M059J (cell line): ENCODE data around the gene ATF5. TPM values are rescaled to one million over a fixed set of nuclear protein-coding genes. Genes with fewer than 3 reads are reported as not detected.

Experiments used
- DNase-seq: peaks from one replicate; pipeline ENCODE4 v3.0.0-alpha.2; 2012; ENCODE audit warnings: low read depth
- total RNA-seq: library from RNA; depleted of rRNA; stranded (reverse); fragments of >200 nt; shearing (Covaris generic); gene quantifications from 2 replicates; pipeline ENCODE4 v1.2.3, GENCODE V29; 2014; rRNA removed

Gene ATF5
- total RNA-seq, 1 experiment from 2014 or later = 20.5 TPM

GRCh38 chr19:49976496-49976895 lies 47.5 kb downstream of the ATF5 start:
- DNase-seq = no peak

DNA sequence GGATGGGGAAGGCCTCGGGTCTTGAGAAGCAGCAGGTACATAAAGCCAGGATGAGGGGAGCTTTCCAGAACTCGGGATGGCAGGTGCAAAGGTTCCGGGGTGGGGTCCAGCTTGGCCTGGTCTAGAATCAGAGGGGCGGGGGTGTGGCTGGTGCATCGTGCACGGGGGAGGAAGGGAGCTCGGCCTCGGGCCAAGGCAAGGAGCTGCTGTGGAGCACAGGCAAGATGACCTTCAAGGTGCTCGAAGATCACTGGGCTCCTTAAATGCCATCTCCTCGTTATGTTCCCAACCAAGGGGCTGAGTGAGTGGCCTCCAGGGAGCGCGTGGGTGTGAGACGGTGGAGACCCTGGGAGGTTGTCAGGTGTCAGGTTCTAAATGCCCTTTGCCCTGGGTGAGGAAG lies 48.1 kb downstream of the ATF5 start:
- DNase-seq = no peak

GRCh38 chr19:49977881-49978280 lies 48.9 kb downstream of the ATF5 start:
- no peak for DNase-seq

DNA sequence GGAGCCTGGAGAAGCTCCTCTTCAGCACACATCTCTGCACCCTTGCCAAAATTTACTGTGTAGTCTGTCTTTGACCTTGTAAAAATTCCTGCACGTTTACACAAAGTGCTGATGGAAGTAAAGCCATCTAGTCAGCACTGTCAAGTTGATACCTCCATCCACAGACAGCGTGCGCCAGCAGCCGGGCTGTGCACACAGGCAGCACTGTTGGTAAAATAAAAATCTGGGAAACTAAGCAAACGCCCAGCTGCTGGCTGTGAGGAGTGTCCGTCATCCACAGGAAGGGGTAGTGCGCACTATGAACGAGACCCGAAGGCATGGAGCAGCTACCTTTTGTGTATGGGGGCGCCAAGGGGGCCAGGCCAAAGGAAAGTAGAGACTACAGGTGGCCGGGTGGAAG lies 49.3 kb downstream of the ATF5 start:
- no peak for DNase-seq

- DNase-seq = no peak
Observed at GRCh38 chr19:49981603-49982593, 52.9 kb downstream of the ATF5 start.

Other genes starting within 250 kb of the ATF5 start
- gene ADM5, start 239.6 kb upstream of the ATF5 start, total RNA-seq = 0.20 and 0.34 TPM in 2 replicates
- 21.1 and 26.7 TPM in 2 replicates for gene CPT1C, start 238.1 kb upstream of the ATF5 start, total RNA-seq
- not detected in 2 replicates for gene TSKS, start 165.9 kb upstream of the ATF5 start, total RNA-seq
- gene AP2A1, start 162.2 kb upstream of the ATF5 start, total RNA-seq = 74.4 and 113 TPM in 2 replicates
- 23.2 and 28.6 TPM in 2 replicates for gene FUZ, start 115.9 kb upstream of the ATF5 start, total RNA-seq
- gene MED25, start 110.9 kb upstream of the ATF5 start, total RNA-seq = 30.2 and 45.6 TPM in 2 replicates
- gene PTOV1, start 78.0 kb upstream of the ATF5 start, total RNA-seq = 94.0 and 107 TPM in 2 replicates
- gene PNKP, start 61.6 kb upstream of the ATF5 start, total RNA-seq = 19.1 and 23.9 TPM in 2 replicates
- 13.6 and 14.8 TPM in 2 replicates for gene AKT1S1, start 51.9 kb upstream of the ATF5 start, total RNA-seq
- gene TBC1D17, start 51.5 kb upstream of the ATF5 start, total RNA-seq = 8.3 and 12.2 TPM in 2 replicates
- gene IL4I1, start 32.3 kb upstream of the ATF5 start, total RNA-seq = 5.9 and 12.5 TPM in 2 replicates
- 70.5 and 96.0 TPM in 2 replicates for gene NUP62, start 299 bp downstream of the ATF5 start, total RNA-seq
- gene SIGLEC11, start 32.0 kb downstream of the ATF5 start, total RNA-seq = not detected in 2 replicates
- 34.0 and 41.9 TPM in 2 replicates for gene VRK3, start 96.2 kb downstream of the ATF5 start, total RNA-seq
- 14.7 and 20.4 TPM in 2 replicates for gene ZNF473, start 96.8 kb downstream of the ATF5 start, total RNA-seq
- not detected in 2 replicates for gene IZUMO2, start 234.1 kb downstream of the ATF5 start, total RNA-seq